SK-N-SH (cell line): ENCODE measurements around the gene TIGD6. TPM values are rescaled to one million over a fixed set of nuclear protein-coding genes. Genes with fewer than 3 reads are reported as not detected.

Experiments
- CTCF ChIA-PET: fragments of 300-600, 350-600 bp; formaldehyde crosslinking; extraction: SDS; loops from one replicate; lab custom pipeline; 2021; lab: Yijun Ruan, JAX
- POLR2A ChIA-PET: fragments of 350-600 bp; sonication (Branson Sonifier 250); formaldehyde crosslinking; extraction: SDS; loops from one replicate; lab custom pipeline; 2020; ENCODE audit warnings: antibody characterized with exemption, inconsistent platforms; lab: Yijun Ruan, JAX
- DNase-seq: peaks from one replicate; pipeline ENCODE4 v3.0.0; 2012
- H2AFZ ChIP-seq: fragments of 200-600 bp; sonication (generic); 2 replicates; pipeline ENCODE4 v1.8.1; 2016; ENCODE audit warnings: antibody characterized with exemption, mild to moderate bottlenecking, low read depth
- H3F3A ChIP-seq: fragments of 200-600 bp; sonication (generic); replicated peaks from 2 replicates; pipeline ENCODE3; 2016; ENCODE audit warnings: antibody characterized with exemption, mild to moderate bottlenecking; ENCODE audit not compliant: insufficient read depth
- H3K27ac ChIP-seq, 2 experiments: fragments of 200-500 bp in 1 of 2; fragments of 200-600 bp in 1 of 2; sonication (Bioruptor generic) in 1 of 2; sonication (generic), shearing (Covaris generic) in 1 of 2; 2 replicates each; pipeline versions ENCODE4 v1.5.1 to v1.6.1; 2014 to 2016; ENCODE audit warnings: low read depth in 2 of 2, inconsistent platforms in 1 of 2, low read length in 1 of 2, mild to moderate bottlenecking in 1 of 2, mixed read lengths in 1 of 2
- H3K27me3 ChIP-seq: fragments of 200-600 bp; sonication (generic), shearing (Covaris generic); 2 replicates; pipeline ENCODE4 v1.6.1; 2016; ENCODE audit warnings: mixed run types; ENCODE audit not compliant: insufficient read depth
- H3K36me3 ChIP-seq, 2 experiments: fragments of 200-500 bp in 1 of 2; fragments of 200-600 bp in 1 of 2; sonication (Bioruptor generic) in 1 of 2; sonication (generic) in 1 of 2; replicated peaks in 1 of 2; 2 replicates each; pipeline versions ENCODE3 to v1.5.1; 2014 to 2016; ENCODE audit warnings: low read length in 1 of 2, mild to moderate bottlenecking in 1 of 2; ENCODE audit not compliant: insufficient read depth in 2 of 2, control insufficient read depth in 1 of 2
- H3K4me1 ChIP-seq, 2 experiments: fragments of 200-500 bp in 1 of 2; fragments of 200-600 bp in 1 of 2; sonication (Bioruptor generic) in 1 of 2; sonication (generic), shearing (Covaris generic) in 1 of 2; 2 replicates each; pipeline versions ENCODE4 v1.5.1 to v1.6.1; 2014 to 2016; ENCODE audit warnings: low read depth in 1 of 2, low read length in 1 of 2, mixed run types in 1 of 2; ENCODE audit not compliant: insufficient read depth in 2 of 2, control insufficient read depth in 1 of 2
- H3K4me2 ChIP-seq: fragments of 200-600 bp; sonication (generic), shearing (Covaris generic); 2 replicates; pipeline ENCODE4 v1.6.1; 2017; ENCODE audit warnings: mixed run types
- H3K4me3 ChIP-seq, 2 experiments: fragments of 200-500 bp in 1 of 2; fragments of 200-600 bp in 1 of 2; sonication (Bioruptor generic) in 1 of 2; sonication (generic), shearing (Covaris generic) in 1 of 2; 2 replicates each; pipeline versions ENCODE4 v1.5.1 to v1.8.1; 2014 to 2016; ENCODE audit warnings: low read depth in 2 of 2, inconsistent platforms in 1 of 2, low read length in 1 of 2, mild to moderate bottlenecking in 1 of 2, mixed read lengths in 1 of 2, moderate library complexity in 1 of 2
- H3K79me2 ChIP-seq: fragments of 200-600 bp; sonication (generic); 2 replicates; pipeline ENCODE4 v1.8.1; 2017; ENCODE audit warnings: mild to moderate bottlenecking; ENCODE audit not compliant: insufficient read depth
- H3K9ac ChIP-seq: fragments of 200-600 bp; sonication (generic); 2 replicates; pipeline ENCODE4 v1.6.1; 2017; ENCODE audit warnings: mixed run types
- H3K9me2 ChIP-seq: fragments of 200-600 bp; sonication (generic); 2 replicates; pipeline ENCODE4 v1.6.1; 2017; ENCODE audit warnings: mixed run types
- H3K9me3 ChIP-seq: fragments of 200-600 bp; sonication (generic); 2 replicates; pipeline ENCODE4 v1.6.1; 2017; ENCODE audit warnings: mixed run types, mild to moderate bottlenecking, moderate library complexity
- H4K20me1 ChIP-seq: fragments of 200-600 bp; sonication (generic); 2 replicates; pipeline ENCODE4 v1.6.1; 2017; ENCODE audit warnings: mild to moderate bottlenecking, mixed run types; ENCODE audit not compliant: insufficient read depth
- CTCF ChIP-seq: fragments of 200-600 bp; sonication (generic); IDR thresholded peaks from 2 replicates; pipeline ENCODE4 v1.6.1; 2017; ENCODE audit warnings: antibody characterized with exemption, mild to moderate bottlenecking, moderate library complexity
- EP300 ChIP-seq, 2 experiments: IDR thresholded peaks; 2 replicates each; pipeline versions ENCODE4 v1.4.0 to v1.6.1; 2012; ENCODE audit warnings: borderline replicate concordance in 1 of 2, low read depth in 1 of 2, low read length in 1 of 2
- IRF3 ChIP-seq: fragments of 150-350 bp; IDR thresholded peaks from 2 replicates; pipeline ENCODE4 v1.6.1; 2016; ENCODE audit warnings: mild to moderate bottlenecking, low read depth, low read length
- MEF2A ChIP-seq: IDR thresholded peaks from 2 replicates; pipeline ENCODE4 v1.4.0; 2012; ENCODE audit warnings: low read depth, borderline replicate concordance
- NFIC ChIP-seq: IDR thresholded peaks from 2 replicates; pipeline ENCODE4 v1.4.0; 2012; ENCODE audit warnings: borderline replicate concordance
- RAD21 ChIP-seq: IDR thresholded peaks from 2 replicates; pipeline ENCODE4 v1.6.1; 2012; ENCODE audit warnings: mild to moderate bottlenecking, low read length
- RCOR1 ChIP-seq: fragments of 150-350 bp; IDR thresholded peaks from 2 replicates; pipeline ENCODE4 v1.6.1; 2017; ENCODE audit warnings: antibody characterized with exemption, low read length
- RFX5 ChIP-seq: IDR thresholded peaks from 2 replicates; pipeline ENCODE4 v1.6.1; 2012; ENCODE audit warnings: mild to moderate bottlenecking, improper control_type of control experiment, low read length
- SMC3 ChIP-seq: IDR thresholded peaks from 2 replicates; pipeline ENCODE4 v1.6.1; 2012; ENCODE audit warnings: low read depth, low read length, improper control_type of control experiment
- TCF12 ChIP-seq: IDR thresholded peaks from 2 replicates; pipeline ENCODE4 v1.4.0; 2012
- WGBS: methylation state at CpG from one replicate; pipeline ENCODE4 v1.1.6; 2017; ENCODE audit warnings: low lambda C conversion rate; 5-methylcytosine and 5-hydroxymethylcytosine counted together
- polyA plus RNA-seq, 3 experiments: library from polyadenylated mRNA; depleted of rRNA; stranded (reverse); fragments of >200 nt; gene quantifications; 2 replicates each; pipeline ENCODE4 v1.2.3, GENCODE V29; 2012

TIGD6 gene
- polyA plus RNA-seq, 1 of the 3 experiments (the other 2 are of a cell fraction), result 4.7 TPM

GRCh38 chr5:150024346-150024984 is 24.0 kb upstream of the TIGD6 start:
- Histone ChIP-seq H3K4me1 (peaks cover 0 to 39% of the 10 kb centered on the region in 2 experiments; a peak in 3 of 4 replicates), H2AFZ (no peak overlapping the region), H3K9me3 (no peaks in the 10 kb centered on the region), H3K79me2 (peaks cover 14% of the 10 kb centered on the region; the same call in 1 of the 2 replicates), H3F3A (peaks cover 36% of the 10 kb centered on the region), H3K9ac (no peak overlapping the region), H3K9me2 (no peaks in the 10 kb centered on the region), H3K27me3 (no peaks in the 10 kb centered on the region), H3K4me3 (no peak overlapping the region), H4K20me1 (no peaks in the 10 kb centered on the region), H3K36me3 (peaks cover 58 to 62% of the 10 kb centered on the region in 2 experiments), H3K4me2 (no peak overlapping the region), H3K27ac (peak overlapping the region in 1 of 2 experiments; percentile 94; a peak in 1 of 4 replicates)
- no peak for DNase-seq
- TF ChIP-seq RFX5, result no peak
- TF ChIP-seq IRF3, result no peak
- peak; percentile 38 for TF ChIP-seq RAD21
- no peak for TF ChIP-seq EP300 (IDR thresholded peaks at IDR 0.05; ENCODE audit: borderline replicate concordance in 1 of 2, low read depth in 1 of 2, low read length in 1 of 2)
- peak; percentile 39 for TF ChIP-seq CTCF
- 91% methylated on average over 9 of the region's 9 CpGs for WGBS
- CTCF ChIA-PET, result interaction anchor here (1.0 to 1.1 kb wide), 2 partner anchors 34 to 285 kb away, joined by 3 read pairs; no protein-coding TSS in a partner anchor
- POLR2A ChIA-PET, result no interaction called here

- no peak for TF ChIP-seq TCF12
- no peak for TF ChIP-seq SMC3
- no peak for TF ChIP-seq MEF2A
- TF ChIP-seq RCOR1, result no peak
- no peak for TF ChIP-seq NFIC
- H4K20me1 ChIP-seq, result no peaks in the 10 kb centered on the region
- H3K4me2 ChIP-seq, result peak overlapping the region; percentile 64; the same call in 1 of the 2 replicates
- 100% methylated on average over 1 of the region's 1 CpG for WGBS
- H3K79me2 ChIP-seq, result peaks cover 21% of the 10 kb centered on the region; the same call in 1 of the 2 replicates
- ChIA-PET POLR2A (no interaction called here), CTCF (interaction anchor here (1.1 kb wide), 2 partner anchors 185 to 189 kb away, joined by 3 to 4 read pairs; no protein-coding TSS in a partner anchor)
- no peak overlapping the region for H2AFZ ChIP-seq
- H3K9me2 ChIP-seq, result no peaks in the 10 kb centered on the region
- no peak overlapping the region for H3K4me3 ChIP-seq
- H3K9me3 ChIP-seq, result no peaks in the 10 kb centered on the region
- no peak for DNase-seq
- H3K36me3 ChIP-seq, result peaks cover 63 to 66% of the 10 kb centered on the region in 2 experiments
- no peaks in the 10 kb centered on the region for H3K27me3 ChIP-seq
- peak overlapping the region in 1 of 2 experiments; percentile 94; a peak in 3 of 4 replicates for H3K27ac ChIP-seq
- H3K4me1 ChIP-seq, result peaks cover 0 to 47% of the 10 kb centered on the region in 2 experiments; a peak in 3 of 4 replicates
- no peak overlapping the region; the same call in 1 of the 2 replicates for H3K9ac ChIP-seq
- peaks cover 43% of the 10 kb centered on the region for H3F3A ChIP-seq
Measured at GRCh38 chr5:150023136-150023535, 22.7 kb upstream of the TIGD6 start.
